Sigmoid colon (tissue), 4 donors: ENCODE measurements around the gene CHRNA9.

Experiments used
- CTCF ChIP-seq, 4 experiments: fragments of 450-650 bp in 3 of 4; fragments of 200-600 bp in 1 of 4; IDR thresholded peaks; one replicate each; pipeline ENCODE4 v1.5.1; 2016 to 2019; ENCODE audit warnings: antibody characterized with exemption in 4 of 4, mild to moderate bottlenecking in 3 of 4, moderate library complexity in 2 of 4
- EP300 ChIP-seq, 4 donors: sonication (generic); formaldehyde crosslinking; IDR thresholded peaks; one replicate each; pipeline ENCODE4 v1.6.1; 2017; ENCODE audit warnings: antibody characterized with exemption in 4 of 4
- POLR2A ChIP-seq, 2 donors: fragments of 450-650 bp; IDR thresholded peaks; one replicate each; pipeline ENCODE4 v1.6.1; 2016; ENCODE audit warnings: antibody characterized with exemption in 2 of 2, mild to moderate bottlenecking in 2 of 2, moderate library complexity in 2 of 2
- POLR2AphosphoS5 ChIP-seq, 4 donors: sonication (generic); formaldehyde crosslinking; IDR thresholded peaks; one replicate each; pipeline ENCODE4 v1.6.1; 2017; ENCODE audit warnings: antibody characterized with exemption in 4 of 4

GRCh38 chr4:40379248-40379647 is 44.1 kb downstream of the CHRNA9 start:
- TF ChIP-seq POLR2A (IDR thresholded peaks at IDR 0.05), result no peak
- TF ChIP-seq CTCF (IDR thresholded peaks at IDR 0.05), result no peak
- TF ChIP-seq EP300 (IDR thresholded peaks at IDR 0.05), result no peak
- no peak for TF ChIP-seq POLR2AphosphoS5 (IDR thresholded peaks at IDR 0.05)
